Mucosa of rectum (tissue), 2 donors: ENCODE measurements around the gene PGBD1.
"Not testable (repeated sequence)": the region's sequence is repeated elsewhere in the genome, so short reads cannot be mapped to it uniquely, and the experiment has no call there.

Experiments
- H3K27ac ChIP-seq, 2 donors: one replicate each; pipeline ENCODE4 v1.7.0; 2013; ENCODE audit warnings: inconsistent platforms in 2 of 2, low read depth in 2 of 2, low read length in 2 of 2
- H3K27me3 ChIP-seq, 2 donors: one replicate each; pipeline ENCODE4 v1.7.0; 2013; ENCODE audit warnings: low read length in 2 of 2; ENCODE audit not compliant: control insufficient read depth in 2 of 2, insufficient read depth in 2 of 2
- H3K36me3 ChIP-seq, 2 donors: one replicate each; pipeline ENCODE4 v1.7.0; 2013; ENCODE audit warnings: low read length in 2 of 2; ENCODE audit not compliant: control insufficient read depth in 2 of 2, insufficient read depth in 2 of 2
- H3K4me1 ChIP-seq, 2 donors: one replicate each; pipeline ENCODE4 v1.7.0; 2013; ENCODE audit warnings: low read length in 2 of 2, mild to moderate bottlenecking in 1 of 2; ENCODE audit not compliant: control insufficient read depth in 2 of 2, insufficient read depth in 2 of 2
- H3K4me3 ChIP-seq, 2 donors: one replicate each; pipeline ENCODE4 v1.7.0; 2013; ENCODE audit warnings: low read length in 2 of 2
- H3K9ac ChIP-seq, 2 donors: one replicate each; pipeline ENCODE4 v1.7.0; 2013; ENCODE audit warnings: low read length in 2 of 2, low read depth in 1 of 2, mild to moderate bottlenecking in 1 of 2
- H3K9me3 ChIP-seq, 2 donors: one replicate each; pipeline ENCODE4 v1.7.0; 2013; ENCODE audit warnings: low read length in 2 of 2; ENCODE audit not compliant: control insufficient read depth in 2 of 2
- donor health status: healthy.
- donor health status: Normal muscosa, but diverticular disease.

The PGBD1 gene

GRCh38 chr6:28269492-28269891, 11.9 kb upstream of the PGBD1 start:
- H3K27me3 ChIP-seq, result no peaks in the 10 kb centered on the region
- H3K9me3 ChIP-seq, result no peaks in the 10 kb centered on the region
- peaks cover 0 to 9% of the 10 kb centered on the region in 2 donors for H3K4me1 ChIP-seq
- H3K9ac ChIP-seq, result no peak overlapping the region
- H3K4me3 ChIP-seq, result no peak overlapping the region
- H3K36me3 ChIP-seq, result peaks cover 10 to 17% of the 10 kb centered on the region in 2 donors
- no peak overlapping the region for H3K27ac ChIP-seq

DNA sequence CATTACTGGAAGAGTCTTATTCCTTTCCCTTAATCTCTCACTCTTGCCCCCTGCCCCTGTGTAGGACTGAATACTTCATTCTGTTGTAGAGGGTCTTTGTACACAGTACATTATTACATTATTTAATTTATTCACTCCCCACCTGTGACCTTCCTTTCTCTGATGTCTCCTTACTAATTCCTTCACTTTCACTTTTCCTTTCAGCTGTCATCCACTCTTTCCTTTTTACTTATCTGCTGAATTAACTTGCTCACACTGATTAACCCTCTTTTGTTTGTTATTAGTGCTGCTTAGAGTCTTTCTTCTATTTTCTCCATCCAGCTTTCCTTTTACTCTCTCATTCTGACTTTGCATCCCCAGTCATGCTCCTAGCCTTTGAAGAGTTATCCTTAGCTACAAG, 6.5 kb upstream of the PGBD1 start:
- no peak overlapping the region for H3K9ac ChIP-seq
- H3K36me3 ChIP-seq, result peaks cover 30 to 37% of the 10 kb centered on the region in 2 donors
- H3K4me1 ChIP-seq, result no peaks in the 10 kb centered on the region
- no peaks in the 10 kb centered on the region for H3K9me3 ChIP-seq
- no peak overlapping the region for H3K27ac ChIP-seq
- H3K27me3 ChIP-seq, result no peaks in the 10 kb centered on the region
- H3K4me3 ChIP-seq, result no peak overlapping the region

- no peak overlapping the region for H3K9ac ChIP-seq
- H3K4me1 ChIP-seq, result peaks cover 3 to 4% of the 10 kb centered on the region in 2 donors
- H3K4me3 ChIP-seq, result no peak overlapping the region
- no peak overlapping the region for H3K27ac ChIP-seq
- H3K9me3 ChIP-seq, result no peaks in the 10 kb centered on the region
- H3K36me3 ChIP-seq, result peaks cover 27% of the 10 kb centered on the region in 2 donors
- H3K27me3 ChIP-seq, result no peaks in the 10 kb centered on the region
Measured at GRCh38 chr6:28277746-28278145, 3.6 kb upstream of the PGBD1 start.

DNA sequence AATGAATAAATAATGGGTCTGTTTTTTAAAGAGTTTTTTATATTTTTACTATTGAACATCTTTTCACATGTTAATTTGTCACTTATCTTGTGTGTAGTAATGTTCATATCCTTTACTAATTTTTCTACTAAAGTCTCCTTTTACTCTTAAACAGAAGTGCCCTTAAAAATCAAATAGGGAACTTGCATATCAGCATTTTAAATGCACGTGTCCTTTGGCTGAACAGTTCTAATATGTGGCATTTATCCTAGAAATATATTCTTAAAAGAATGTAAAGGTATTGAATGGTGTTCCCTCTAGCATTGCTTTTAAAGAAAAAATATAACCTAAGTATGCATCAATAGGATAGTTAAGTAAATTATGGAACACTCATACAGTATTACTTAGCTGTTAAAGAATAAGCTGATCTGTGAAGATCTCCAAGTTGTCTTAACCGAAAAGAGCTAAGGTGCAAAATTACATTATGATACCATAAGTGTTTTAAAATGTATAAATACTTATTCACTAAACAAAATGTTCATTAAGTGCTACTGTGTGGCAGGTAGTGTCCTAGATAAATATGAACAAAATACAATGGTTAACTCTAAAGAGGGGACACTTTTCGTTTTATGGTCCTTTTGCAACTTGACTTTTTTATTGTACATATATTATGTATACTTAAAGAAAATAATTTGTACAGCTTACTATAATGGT, 631 bp upstream of the PGBD1 start:
- H3K4me1 ChIP-seq, result peaks cover 3 to 4% of the 10 kb centered on the region in 2 donors
- H3K27ac ChIP-seq, result no peak overlapping the region
- peak overlapping the region; percentile 75 to 79 for H3K4me3 ChIP-seq
- no peaks in the 10 kb centered on the region for H3K9me3 ChIP-seq
- H3K36me3 ChIP-seq, result peaks cover 14 to 17% of the 10 kb centered on the region in 2 donors
- H3K27me3 ChIP-seq, result no peaks in the 10 kb centered on the region
- peak overlapping the region in 1 of 2 donors; percentile 36 for H3K9ac ChIP-seq

- no peak overlapping the region for H3K27ac ChIP-seq
- H3K4me1 ChIP-seq, result peaks cover 3 to 4% of the 10 kb centered on the region in 2 donors
- no peak overlapping the region for H3K9ac ChIP-seq
- H3K27me3 ChIP-seq, result no peaks in the 10 kb centered on the region
- H3K9me3 ChIP-seq, result no peaks in the 10 kb centered on the region
- H3K36me3 ChIP-seq, result peaks cover 6 to 7% of the 10 kb centered on the region in 2 donors
- H3K4me3 ChIP-seq, result no peak overlapping the region
Measured at GRCh38 chr6:28282926-28283325, 1.6 kb downstream of the PGBD1 start.

- H3K9ac ChIP-seq, result no peak overlapping the region
- no peak overlapping the region for H3K4me3 ChIP-seq
- peaks cover 5 to 6% of the 10 kb centered on the region in 2 donors for H3K36me3 ChIP-seq
- H3K27me3 ChIP-seq, result no peaks in the 10 kb centered on the region
- no peaks in the 10 kb centered on the region for H3K9me3 ChIP-seq
- H3K4me1 ChIP-seq, result no peaks in the 10 kb centered on the region
- no peak overlapping the region for H3K27ac ChIP-seq
Measured at GRCh38 chr6:28291573-28291972, 10.2 kb downstream of the PGBD1 start.

DNA sequence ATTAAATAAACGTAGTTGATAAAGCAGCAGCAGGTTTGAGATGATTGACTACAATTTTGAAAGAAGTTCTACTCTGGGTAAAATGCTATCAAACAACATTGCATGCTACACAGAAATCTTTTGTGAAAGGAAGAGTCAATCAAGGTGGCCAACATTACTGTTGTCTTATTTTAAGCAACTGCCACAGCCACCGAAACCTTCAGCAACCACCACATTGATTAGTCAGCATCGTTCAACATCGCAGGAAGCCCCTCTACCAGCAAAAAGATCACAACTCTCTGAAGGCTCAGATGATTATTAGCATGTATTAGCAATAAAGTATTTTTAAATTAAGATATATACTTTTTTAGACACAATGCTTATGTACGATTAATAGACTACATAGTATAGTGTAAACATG, 14.0 kb downstream of the PGBD1 start:
- H3K9ac ChIP-seq, result no peak overlapping the region
- H3K27me3 ChIP-seq, result no peaks in the 10 kb centered on the region
- H3K36me3 ChIP-seq, result no peaks in the 10 kb centered on the region
- no peak overlapping the region for H3K27ac ChIP-seq
- no peak overlapping the region for H3K4me3 ChIP-seq
- H3K9me3 ChIP-seq, result no peaks in the 10 kb centered on the region
- H3K4me1 ChIP-seq, result no peaks in the 10 kb centered on the region

DNA sequence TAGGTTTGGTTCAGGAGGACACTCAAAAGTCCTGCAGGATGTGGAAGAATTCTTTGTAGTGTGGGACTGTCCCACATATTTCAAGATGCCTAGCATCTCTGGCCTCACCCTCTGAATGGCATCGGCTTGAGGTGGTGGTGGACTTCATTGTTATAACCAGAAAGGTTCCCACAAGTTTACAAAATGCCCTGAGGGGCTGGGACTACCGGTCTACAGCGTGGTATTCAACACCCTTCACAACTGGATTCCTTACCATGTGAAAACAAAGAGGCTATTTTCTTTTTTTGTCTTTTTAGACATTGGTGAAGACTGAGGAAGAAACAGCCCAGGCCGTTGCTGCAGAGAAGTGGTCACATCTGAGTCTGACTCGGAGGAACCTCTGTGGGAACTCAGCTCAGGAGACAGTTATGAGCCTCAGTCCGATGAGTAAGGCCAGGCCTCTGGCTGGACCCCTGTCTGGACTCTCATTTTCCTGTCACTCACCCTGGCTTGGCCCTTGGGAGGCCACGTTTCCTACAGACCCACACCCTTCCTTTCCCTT, 15.2 kb downstream of the PGBD1 start:
- Histone ChIP-seq H3K27me3 (no peaks in the 10 kb centered on the region), H3K36me3 (no peaks in the 10 kb centered on the region), H3K9ac (no peak overlapping the region), H3K27ac (no peak overlapping the region), H3K9me3 (no peaks in the 10 kb centered on the region), H3K4me3 (no peak overlapping the region), H3K4me1 (no peaks in the 10 kb centered on the region)

DNA sequence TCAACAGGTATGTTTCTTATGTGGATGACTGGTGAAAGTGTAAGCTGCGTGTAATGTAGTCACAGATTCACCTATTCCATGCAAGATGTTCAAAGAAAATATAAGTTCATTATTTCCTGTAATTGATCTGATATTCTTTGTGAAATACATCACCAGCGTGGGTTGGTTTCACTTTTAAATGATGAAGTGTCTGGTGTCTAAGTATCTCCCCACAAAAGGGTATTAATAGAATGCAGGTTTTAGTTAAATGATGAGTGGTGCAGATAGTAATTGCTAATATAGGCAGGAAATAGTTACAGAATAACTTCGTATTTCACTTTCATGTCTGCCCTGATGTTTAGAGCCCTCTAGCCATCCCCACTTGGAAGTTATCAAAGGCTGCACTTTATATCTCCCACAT, 22.2 kb downstream of the PGBD1 start:
- Histone ChIP-seq H3K4me1 (no peaks in the 10 kb centered on the region), H3K4me3 (no peak overlapping the region), H3K27me3 (no peaks in the 10 kb centered on the region), H3K9ac (no peak overlapping the region), H3K9me3 (no peaks in the 10 kb centered on the region), H3K27ac (no peak overlapping the region), H3K36me3 (no peaks in the 10 kb centered on the region)

GRCh38 chr6:28306363-28306762, 25.0 kb downstream of the PGBD1 start:
- H3K36me3 ChIP-seq, H3K27me3 ChIP-seq, H3K9me3 ChIP-seq, H3K9ac ChIP-seq, H3K4me1 ChIP-seq, H3K27ac ChIP-seq, H3K4me3 ChIP-seq: not testable (repeated sequence)
